A549 treated with AZD9567 at 1 μM for 4 hours (cell line): ENCODE measurements around the gene TBC1D16. TPM values are rescaled to one million over a fixed set of nuclear protein-coding genes. Genes with fewer than 3 reads are reported as not detected.

ENCODE experiments used
- total RNA-seq: library from RNA; stranded (reverse); fragments of 200-300 nt; extraction: Qiagen RNA extraction; gene quantifications from 5 replicates; pipeline ENCODE4 v1.2.3, GENCODE V29; 2022; ENCODE audit not compliant: insufficient read depth

The TBC1D16 gene
- total RNA-seq = 8.8 to 14.0 TPM (median 12.7 TPM) in 5 replicates

DNA sequence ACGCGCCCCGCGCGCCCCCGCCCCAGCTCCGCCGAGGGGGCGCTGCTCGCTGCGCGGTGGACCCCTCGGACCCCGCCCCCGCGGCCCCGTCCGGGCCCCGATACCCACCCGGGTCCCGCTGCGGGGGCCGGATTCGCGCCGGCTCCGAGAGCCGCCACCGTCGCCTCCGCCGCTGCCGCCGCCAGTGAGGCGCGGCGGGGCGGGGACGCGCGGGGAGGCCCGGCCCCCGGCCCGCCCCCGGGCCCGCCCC, at the start of gene TBC1D16:
Gene TBC1D16 (minus strand): TSS at position 186 of the 250 bp plus-strand sequence. CDS start 22,325 bp downstream, outside the sequence.

DNA sequence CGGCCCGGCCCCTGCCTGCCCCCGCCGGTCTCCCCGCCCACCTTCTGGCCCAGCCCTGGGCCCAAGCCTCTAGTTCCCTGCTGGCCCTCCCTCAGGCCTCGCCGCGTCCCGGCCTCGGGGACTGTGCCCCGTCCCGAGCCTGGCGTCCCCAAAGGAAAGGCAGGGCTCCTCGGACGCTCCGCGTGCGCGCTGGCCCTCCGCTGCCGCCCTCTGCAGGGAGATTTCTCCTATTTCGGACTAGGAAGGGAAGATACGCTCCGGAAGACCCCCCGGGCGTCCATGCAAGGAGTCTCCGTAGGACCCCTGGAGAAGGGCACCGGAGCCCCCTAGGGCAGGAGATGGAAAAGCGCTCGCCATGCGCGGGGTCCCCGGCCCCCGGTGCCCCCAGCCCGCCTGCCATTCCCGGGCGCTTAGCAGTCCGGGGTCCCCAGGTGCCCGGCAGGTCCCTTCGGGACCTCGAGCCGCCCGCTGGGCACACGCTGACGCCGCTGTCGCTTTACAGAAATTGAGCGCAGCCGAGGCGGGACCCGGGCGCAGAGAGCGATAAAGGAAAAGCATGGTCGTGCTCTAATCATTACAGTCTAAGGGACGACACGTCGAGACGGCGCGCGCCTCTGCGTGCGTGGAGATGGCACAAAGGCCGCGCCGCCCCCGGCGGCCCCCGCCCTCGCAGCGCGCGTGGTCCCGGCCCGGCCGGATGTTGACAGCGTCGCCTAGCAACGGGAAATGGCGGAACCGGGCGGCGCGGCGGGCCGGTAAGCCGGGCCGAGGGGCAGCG, 454 bp upstream of the TBC1D16 start, which contains the start of gene CCDC40:
Gene CCDC40 (plus strand): TSS at position 706 of the 778 bp plus-strand sequence. CDS start 21 bp downstream, at position 727.

Other genes starting within 250 kb of the TBC1D16 start
- gene CBX8, start 238.8 kb downstream of the TBC1D16 start, total RNA-seq = 9.4 to 18.7 TPM (median 18.0 TPM) in 5 replicates
- 28.8 to 40.0 TPM (median 36.2 TPM) in 5 replicates for gene CBX4, start 196.4 kb downstream of the TBC1D16 start, total RNA-seq
- 6.2 to 9.6 TPM (median 6.9 TPM) in 5 replicates for gene CCDC40, start 770 bp upstream of the TBC1D16 start, total RNA-seq
- 49.8 to 60.2 TPM (median 58.5 TPM) in 5 replicates for gene GAA, start 65.7 kb upstream of the TBC1D16 start, total RNA-seq
- 217 to 229 TPM (median 225 TPM) in 5 replicates for gene EIF4A3, start 111.3 kb upstream of the TBC1D16 start, total RNA-seq
- 0.09 to 0.29 TPM (median 0.20 TPM) in 4 of 5 replicates, not detected in the other for gene CARD14, start 134.2 kb upstream of the TBC1D16 start, total RNA-seq
- 22.0 to 31.1 TPM (median 29.3 TPM) in 5 replicates for gene SGSH, start 184.5 kb upstream of the TBC1D16 start, total RNA-seq
- 12.4 to 18.9 TPM (median 15.7 TPM) in 5 replicates for gene SLC26A11, start 184.6 kb upstream of the TBC1D16 start, total RNA-seq
- gene RNF213, start 225.0 kb upstream of the TBC1D16 start, total RNA-seq = 52.4 to 82.7 TPM (median 56.1 TPM) in 5 replicates